ENCODE results near the gene ARHGAP24. TPM values are rescaled to one million over a fixed set of nuclear protein-coding genes. Genes with fewer than 3 reads are reported as not detected.

The ARHGAP24 gene
- total and polyA plus RNA-seq, 4 donors: 1.8 to 15.2 (median 3.3) TPM

DNA sequence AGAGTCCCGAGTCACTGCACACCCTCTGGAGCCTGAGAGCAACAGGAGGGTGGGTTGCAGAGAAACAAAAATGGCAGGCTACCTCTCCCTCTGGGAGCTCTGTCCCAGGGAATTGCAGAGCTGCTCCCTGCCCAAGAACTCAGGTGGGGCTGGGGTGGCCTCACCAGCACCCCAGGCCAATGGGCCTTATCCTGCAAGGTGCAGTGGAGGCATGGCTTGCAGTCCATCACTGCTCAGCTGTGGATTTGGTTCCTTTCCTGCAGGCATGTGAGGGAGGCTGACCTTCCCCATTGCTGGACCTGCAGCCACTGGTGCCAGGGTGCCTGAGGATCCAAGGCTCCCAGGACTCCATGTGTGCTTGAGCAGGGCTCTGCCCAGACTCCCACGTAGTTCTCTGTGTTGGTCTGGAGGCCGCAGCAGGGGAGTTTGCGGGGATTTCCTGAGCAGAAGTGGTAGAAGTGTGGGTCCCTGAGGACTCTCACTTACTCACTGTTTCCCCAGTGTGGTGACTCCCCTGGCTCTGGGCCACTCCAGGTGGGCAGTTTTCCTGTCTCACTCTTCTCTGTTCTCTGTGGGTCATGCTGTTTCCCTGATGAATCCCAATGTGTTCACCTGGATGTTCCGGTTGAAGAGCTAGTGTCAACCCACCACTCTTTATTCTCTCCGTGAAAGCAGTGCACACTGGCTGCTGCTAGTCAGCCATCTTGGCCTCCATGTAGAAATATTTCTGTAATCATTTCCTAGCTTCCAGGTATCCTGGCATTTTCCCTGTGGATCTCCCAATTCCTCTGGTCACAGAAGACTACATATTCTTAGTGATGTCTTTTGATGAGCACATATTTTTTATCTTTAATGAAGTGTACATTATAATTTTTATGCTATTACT is 82.3 kb downstream of the ARHGAP24 start:
- DNase-seq (ENCODE audit: low spot score): no peak
- no peak overlapping the region for H3K27ac ChIP-seq (ENCODE audit: low read depth in 1 of 2, low read length in 2 of 2)
- H3K36me3 ChIP-seq (ENCODE audit: control insufficient read depth in 4 of 4, insufficient read depth in 3 of 4, low read depth in 1 of 4, low read length in 3 of 4): peaks cover 0 to 2% (median 0%) of the 10 kb centered on the region in 4 donors
- no peak overlapping the region for H3K4me3 ChIP-seq (ENCODE audit: low read depth in 1 of 3, low read length in 3 of 3)
- H3K4me1 ChIP-seq (ENCODE audit: control insufficient read depth in 4 of 4, insufficient read depth in 4 of 4, low read length in 3 of 4): no peaks in the 10 kb centered on the region
- H3K27me3 ChIP-seq (ENCODE audit: control insufficient read depth in 4 of 4, insufficient read depth in 4 of 4, low read length in 3 of 4): peaks cover 0 to 3% (median 0%) of the 10 kb centered on the region in 4 donors
- 72% methylated on average over 6 of the region's 6 CpGs for WGBS
- TF ChIP-seq JUND (IDR thresholded peaks at IDR 0.05): no peak
- TF ChIP-seq HNF4A (conservative IDR thresholded peaks at IDR 0.05): no peak
- TF ChIP-seq MAX (IDR thresholded peaks at IDR 0.05): no peak
- TF ChIP-seq, protein P1, sequence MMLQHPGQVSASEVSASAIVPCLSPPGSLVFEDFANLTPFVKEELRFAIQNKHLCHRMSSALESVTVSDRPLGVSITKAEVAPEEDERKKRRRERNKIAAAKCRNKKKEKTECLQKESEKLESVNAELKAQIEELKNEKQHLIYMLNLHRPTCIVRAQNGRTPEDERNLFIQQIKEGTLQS (IDR thresholded peaks at IDR 0.05): no peak
- TF ChIP-seq, protein P2, sequence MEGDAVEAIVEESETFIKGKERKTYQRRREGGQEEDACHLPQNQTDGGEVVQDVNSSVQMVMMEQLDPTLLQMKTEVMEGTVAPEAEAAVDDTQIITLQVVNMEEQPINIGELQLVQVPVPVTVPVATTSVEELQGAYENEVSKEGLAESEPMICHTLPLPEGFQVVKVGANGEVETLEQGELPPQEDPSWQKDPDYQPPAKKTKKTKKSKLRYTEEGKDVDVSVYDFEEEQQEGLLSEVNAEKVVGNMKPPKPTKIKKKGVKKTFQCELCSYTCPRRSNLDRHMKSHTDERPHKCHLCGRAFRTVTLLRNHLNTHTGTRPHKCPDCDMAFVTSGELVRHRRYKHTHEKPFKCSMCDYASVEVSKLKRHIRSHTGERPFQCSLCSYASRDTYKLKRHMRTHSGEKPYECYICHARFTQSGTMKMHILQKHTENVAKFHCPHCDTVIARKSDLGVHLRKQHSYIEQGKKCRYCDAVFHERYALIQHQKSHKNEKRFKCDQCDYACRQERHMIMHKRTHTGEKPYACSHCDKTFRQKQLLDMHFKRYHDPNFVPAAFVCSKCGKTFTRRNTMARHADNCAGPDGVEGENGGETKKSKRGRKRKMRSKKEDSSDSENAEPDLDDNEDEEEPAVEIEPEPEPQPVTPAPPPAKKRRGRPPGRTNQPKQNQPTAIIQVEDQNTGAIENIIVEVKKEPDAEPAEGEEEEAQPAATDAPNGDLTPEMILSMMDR (IDR thresholded peaks at IDR 0.05; ENCODE audit: low read depth, low read length, missing input control): no peak
- TF ChIP-seq RXRA (IDR thresholded peaks at IDR 0.05): no peak
- TF ChIP-seq HNF4G (IDR thresholded peaks at IDR 0.05): no peak
- no peak for TF ChIP-seq SP1 (IDR thresholded peaks at IDR 0.05)
- TF ChIP-seq GABPA (IDR thresholded peaks at IDR 0.05 in 1 of 2, conservative IDR thresholded peaks at IDR 0.05 in 1 of 2): no peak
- TF ChIP-seq ZBTB33 (IDR thresholded peaks at IDR 0.05): no peak
- no peak for TF ChIP-seq NR2F2 (IDR thresholded peaks at IDR 0.05)
- TF ChIP-seq YY1 (IDR thresholded peaks at IDR 0.05): no peak
- no peak for TF ChIP-seq RAD21 (IDR thresholded peaks at IDR 0.05)
- no peak for TF ChIP-seq TAF1 (conservative IDR thresholded peaks at IDR 0.05)
- no peak for TF ChIP-seq REST (IDR thresholded peaks at IDR 0.05)
- H3K9me3 ChIP-seq (ENCODE audit: control insufficient read depth in 4 of 4, low read length in 3 of 4): peaks cover 0 to 7% (median 0%) of the 10 kb centered on the region in 4 donors
- H3K9ac ChIP-seq (ENCODE audit: low read depth in 1 of 2, low read length in 2 of 2): no peak overlapping the region

All from liver (tissue), 9 donors.